GM23248 (cell line): ENCODE measurements around the gene KATNB1. TPM values are rescaled to one million over a fixed set of nuclear protein-coding genes. Genes with fewer than 3 reads are reported as not detected.

Experiments
- DNase-seq: peaks from one replicate; pipeline ENCODE4 v3.0.0-alpha.2; 2015
- H2AFZ ChIP-seq: fragments of 200-600 bp; sonication (generic); 2 replicates; pipeline ENCODE4 v1.6.1; 2016; ENCODE audit warnings: antibody characterized with exemption
- H3F3A ChIP-seq: fragments of 200-600 bp; sonication (generic); 2 replicates; pipeline ENCODE4 v1.6.1; 2016; ENCODE audit warnings: mild to moderate bottlenecking, antibody characterized with exemption, mixed run types; ENCODE audit not compliant: insufficient read depth
- H3K27ac ChIP-seq: fragments of 200-600 bp; sonication (generic); 2 replicates; pipeline ENCODE4 v1.5.1; 2016; ENCODE audit warnings: mild to moderate bottlenecking
- H3K27me3 ChIP-seq: fragments of 200-600 bp; sonication (generic); replicated peaks from 2 replicates; pipeline ENCODE4 v1.6.1; 2016; ENCODE audit warnings: mild to moderate bottlenecking; ENCODE audit not compliant: insufficient read depth
- H3K36me3 ChIP-seq: fragments of 200-600 bp; sonication (generic); 2 replicates; pipeline ENCODE4 v1.6.1; 2016; ENCODE audit warnings: low read depth, mild to moderate bottlenecking
- H3K4me1 ChIP-seq: fragments of 200-600 bp; sonication (generic); 2 replicates; pipeline ENCODE4 v1.6.1; 2016; ENCODE audit warnings: mild to moderate bottlenecking; ENCODE audit not compliant: insufficient read depth
- H3K4me2 ChIP-seq: fragments of 200-600 bp; sonication (generic); one replicate; pipeline ENCODE4 v1.6.1; 2016; ENCODE audit warnings: mild to moderate bottlenecking; ENCODE audit not compliant: unreplicated experiment
- H3K4me3 ChIP-seq: fragments of 200-600 bp; sonication (generic); 2 replicates; pipeline ENCODE4 v1.5.1; 2016; ENCODE audit warnings: mild to moderate bottlenecking
- H3K79me2 ChIP-seq: fragments of 200-600 bp; sonication (generic); 2 replicates; pipeline ENCODE4 v1.6.1; 2016; ENCODE audit warnings: mild to moderate bottlenecking; ENCODE audit not compliant: insufficient read depth
- H3K9ac ChIP-seq: fragments of 200-600 bp; sonication (generic); 2 replicates; pipeline ENCODE4 v1.6.1; 2016; ENCODE audit warnings: mild to moderate bottlenecking
- H3K9me2 ChIP-seq: fragments of 200-600 bp; sonication (generic); 2 replicates; pipeline ENCODE4 v1.6.1; 2016; ENCODE audit warnings: mixed run types, mild to moderate bottlenecking, moderate library complexity; ENCODE audit not compliant: insufficient read depth
- H3K9me3 ChIP-seq: fragments of 200-600 bp; sonication (generic); one replicate; pipeline ENCODE4 v1.6.1; 2017; ENCODE audit warnings: low read depth
- H4K20me1 ChIP-seq: fragments of 200-600 bp; sonication (generic); 2 replicates; pipeline ENCODE4 v1.6.0; 2016; ENCODE audit not compliant: insufficient read depth
- EZH2 ChIP-seq: fragments of 200-600 bp; sonication (generic); IDR thresholded peaks from 2 replicates; pipeline ENCODE4 v1.6.1; 2018; ENCODE audit warnings: antibody characterized with exemption, mild to moderate bottlenecking; ENCODE audit not compliant: insufficient read depth, poor library complexity, severe bottlenecking
- EZH2phosphoT487 ChIP-seq: fragments of 200-600 bp; sonication (generic); IDR thresholded peaks from 2 replicates; pipeline ENCODE4 v1.6.1; 2018; ENCODE audit warnings: antibody characterized with exemption, moderate library complexity, mild to moderate bottlenecking, low read depth; ENCODE audit not compliant: insufficient read depth
- WGBS, 2 experiments: methylation state at CpG; one replicate each; pipeline ENCODE4 v1.1.6; 2015 to 2017; ENCODE audit warnings: low lambda C conversion rate in 2 of 2, low coverage in 1 of 2; ENCODE audit errors: missing lambda C conversion rate in 2 of 2; 5-methylcytosine and 5-hydroxymethylcytosine counted together
- in situ Hi-C: fragments of 300-500 bp; cut with MboI; formaldehyde crosslinking; loops from 2 replicates; pipeline ENCODE4 v1.15.0; 2020
- polyA plus RNA-seq: library from polyadenylated mRNA; unstranded; fragments of >200 nt; fragmentation: Nextera tagmentation; extraction: Ambion mirVana; gene quantifications from 2 replicates; pipeline ENCODE4 v1.2.1, GENCODE V29; 2016
- total RNA-seq: library from RNA; depleted of rRNA; stranded (reverse); fragments of >200 nt; shearing (Covaris generic); gene quantifications from 2 replicates; pipeline ENCODE4 v1.2.3, GENCODE V29; 2014

Gene KATNB1
- total and polyA plus RNA-seq, 2 experiments from 2014 or later: 19.3 to 20.2 TPM

DNA sequence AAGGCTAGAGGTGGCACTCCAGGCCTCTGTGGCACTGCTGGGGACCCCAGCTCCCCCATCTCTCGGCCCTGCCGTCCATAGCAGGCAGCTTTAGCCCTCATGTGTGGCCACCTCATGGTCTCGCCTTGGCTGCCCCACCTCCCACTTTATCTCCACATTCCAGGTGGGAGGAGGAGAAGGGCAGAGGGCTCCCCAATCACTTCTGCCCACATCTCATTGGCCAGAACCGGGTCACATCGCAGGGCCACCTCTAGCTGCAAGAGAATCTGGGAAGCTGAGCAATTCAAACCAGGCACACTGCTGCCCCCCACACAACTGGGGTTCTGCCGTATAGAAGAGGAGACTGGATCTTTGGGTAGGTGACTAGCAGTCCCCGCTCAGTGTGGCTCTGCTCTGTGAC, 39.3 kb upstream of the KATNB1 start:
- H3K4me1 ChIP-seq: no peaks in the 10 kb centered on the region
- H3K9me3 ChIP-seq: no peaks in the 10 kb centered on the region
- TF ChIP-seq EZH2 (no peak), EZH2phosphoT487 (no peak)
- H3K27ac ChIP-seq: no peak overlapping the region
- no peaks in the 10 kb centered on the region; the same call in 1 of the 2 replicates for H3K27me3 ChIP-seq
- in situ Hi-C loops: no loop called here
- no peak for DNase-seq
- no peaks in the 10 kb centered on the region for H3K36me3 ChIP-seq
- H3K9me2 ChIP-seq: no peaks in the 10 kb centered on the region
- H3K4me2 ChIP-seq: no peak overlapping the region
- no peaks in the 10 kb centered on the region for H4K20me1 ChIP-seq
- H3K4me3 ChIP-seq: no peak overlapping the region
- H2AFZ ChIP-seq: no peak overlapping the region
- no peaks in the 10 kb centered on the region for H3F3A ChIP-seq
- H3K9ac ChIP-seq: no peak overlapping the region
- WGBS, 2 experiments: 42 to 46% methylated on average over 7 of the region's 7 CpGs
- no peaks in the 10 kb centered on the region for H3K79me2 ChIP-seq

DNA sequence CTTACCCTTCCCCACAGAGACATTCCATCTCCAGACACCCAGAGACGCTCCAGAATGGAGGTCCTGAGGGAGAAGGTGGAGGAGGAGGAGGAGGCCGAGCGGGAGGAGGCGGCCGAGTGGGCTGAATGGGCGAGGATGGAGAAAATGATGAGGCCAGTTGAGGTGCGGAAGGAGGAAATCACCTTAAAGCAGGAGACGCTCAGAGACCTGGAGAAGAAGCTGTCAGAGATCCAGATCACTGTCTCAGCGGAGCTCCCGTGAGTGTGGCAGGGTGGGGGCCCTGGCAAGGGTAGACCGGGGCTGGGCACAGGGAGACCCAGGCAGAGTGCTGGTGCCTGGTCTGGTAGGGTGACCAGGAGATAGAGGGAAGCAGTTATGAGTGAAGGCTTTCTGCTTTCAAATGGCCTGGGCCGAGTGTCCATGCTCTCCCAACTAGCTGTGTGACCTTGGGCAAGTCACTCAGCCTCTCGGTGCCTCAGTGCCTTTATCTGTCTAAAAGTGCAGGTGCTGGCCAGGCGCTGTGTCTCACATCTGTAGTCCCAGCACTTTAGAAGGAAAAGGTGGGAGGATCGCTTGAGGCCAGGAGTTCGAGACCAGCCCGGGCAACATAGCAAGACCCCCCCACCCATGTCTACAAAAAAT, 37.6 kb upstream of the KATNB1 start:
- no peak overlapping the region for H3K4me3 ChIP-seq
- no peaks in the 10 kb centered on the region for H3K79me2 ChIP-seq
- no peaks in the 10 kb centered on the region for H4K20me1 ChIP-seq
- H3K27me3 ChIP-seq: no peaks in the 10 kb centered on the region; the same call in 1 of the 2 replicates
- H3K9me2 ChIP-seq: no peaks in the 10 kb centered on the region
- in situ Hi-C loops: no loop called here
- no peaks in the 10 kb centered on the region for H3K9me3 ChIP-seq
- H3K36me3 ChIP-seq: no peaks in the 10 kb centered on the region
- H3K9ac ChIP-seq: no peak overlapping the region
- TF ChIP-seq EZH2 (no peak), EZH2phosphoT487 (no peak)
- DNase-seq: no peak
- H3K27ac ChIP-seq: no peak overlapping the region
- no peak overlapping the region for H3K4me2 ChIP-seq
- no peaks in the 10 kb centered on the region for H3K4me1 ChIP-seq
- H3F3A ChIP-seq: no peaks in the 10 kb centered on the region
- 74 to 78% methylated on average over 15 to 17 of the region's 17 CpGs for WGBS, 2 experiments
- H2AFZ ChIP-seq: no peak overlapping the region

DNA sequence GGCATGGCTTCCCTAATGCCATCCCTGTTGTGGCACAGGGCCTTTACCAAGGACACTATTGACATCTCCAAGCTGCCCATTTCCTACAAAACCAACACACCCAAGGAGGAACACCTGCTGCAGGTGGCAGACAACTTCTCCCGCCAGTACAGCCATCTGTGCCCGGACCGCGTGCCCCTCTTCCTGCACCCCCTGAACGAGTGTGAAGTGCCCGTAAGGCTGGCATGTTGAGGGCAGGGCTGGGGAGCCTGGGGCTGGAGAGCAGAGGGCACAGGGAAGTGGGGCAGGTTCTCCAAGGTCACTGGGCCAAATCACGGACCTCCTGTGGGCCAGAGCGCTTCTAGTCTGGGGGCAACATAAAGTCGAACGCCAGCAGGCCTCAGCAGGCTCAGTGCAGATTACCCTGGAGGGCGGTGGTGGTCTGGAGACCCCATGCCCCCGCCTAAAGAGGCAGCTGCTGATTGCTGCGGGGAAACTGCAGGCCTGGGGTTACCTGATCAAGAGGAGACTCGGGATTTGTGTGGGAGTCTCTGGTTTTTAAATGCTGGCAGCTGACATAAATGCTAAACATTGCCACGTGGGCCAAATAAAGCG, 36.7 kb upstream of the KATNB1 start:
- no peaks in the 10 kb centered on the region for H3K4me1 ChIP-seq
- peaks cover under 1% of the 10 kb centered on the region; the same call in 1 of the 2 replicates for H3K27me3 ChIP-seq
- no peaks in the 10 kb centered on the region for H3K9me2 ChIP-seq
- TF ChIP-seq EZH2phosphoT487 (no peak), EZH2 (no peak)
- no peaks in the 10 kb centered on the region for H3K36me3 ChIP-seq
- H3K9me3 ChIP-seq: no peaks in the 10 kb centered on the region
- no peaks in the 10 kb centered on the region for H3F3A ChIP-seq
- 51 to 56% methylated on average over 16 of the region's 16 CpGs for WGBS, 2 experiments
- no peak for DNase-seq
- H3K79me2 ChIP-seq: no peaks in the 10 kb centered on the region
- in situ Hi-C loops: no loop called here
- no peaks in the 10 kb centered on the region for H4K20me1 ChIP-seq
- H3K9ac ChIP-seq: no peak overlapping the region
- no peak overlapping the region for H2AFZ ChIP-seq
- no peak overlapping the region for H3K4me3 ChIP-seq
- H3K27ac ChIP-seq: no peak overlapping the region
- H3K4me2 ChIP-seq: no peak overlapping the region

DNA sequence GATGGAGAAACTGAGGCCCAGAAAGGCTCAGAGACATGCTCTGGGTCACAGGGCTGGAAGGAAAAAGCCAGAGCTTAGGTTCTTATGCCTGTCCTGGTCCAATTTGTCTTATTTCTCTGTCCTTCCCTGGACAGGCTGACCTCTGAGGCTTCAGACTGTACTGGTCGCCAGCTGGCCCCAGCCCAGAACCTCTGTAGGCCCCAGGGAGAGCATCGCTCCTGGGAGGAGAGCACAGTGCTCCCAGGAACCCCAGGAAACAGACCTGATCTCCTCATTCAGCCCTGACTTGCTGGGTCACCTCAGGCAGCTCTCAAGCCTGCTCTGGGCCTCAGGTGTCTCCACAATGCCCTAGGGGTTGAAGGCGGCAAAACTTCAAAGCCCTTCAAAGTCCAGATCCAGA, 36.1 kb upstream of the KATNB1 start:
- in situ Hi-C loops: no loop called here
- H4K20me1 ChIP-seq: no peaks in the 10 kb centered on the region
- H2AFZ ChIP-seq: no peak overlapping the region
- no peaks in the 10 kb centered on the region for H3F3A ChIP-seq
- no peak overlapping the region for H3K27ac ChIP-seq
- no peaks in the 10 kb centered on the region for H3K9me3 ChIP-seq
- TF ChIP-seq EZH2phosphoT487 (no peak), EZH2 (no peak)
- WGBS, 2 experiments: 62 to 63% methylated on average over 3 of the region's 3 CpGs
- no peak overlapping the region for H3K9ac ChIP-seq
- peaks cover 6% of the 10 kb centered on the region for H3K27me3 ChIP-seq
- no peak overlapping the region for H3K4me2 ChIP-seq
- H3K4me1 ChIP-seq: no peaks in the 10 kb centered on the region
- H3K36me3 ChIP-seq: no peaks in the 10 kb centered on the region
- H3K4me3 ChIP-seq: no peak overlapping the region
- no peaks in the 10 kb centered on the region for H3K79me2 ChIP-seq
- DNase-seq: no peak
- no peaks in the 10 kb centered on the region for H3K9me2 ChIP-seq
